Right ventricle myocardium inferior (tissue), 1 donor: ENCODE data around the gene DBX1. TPM values are rescaled to one million over a fixed set of nuclear protein-coding genes. Genes with fewer than 3 reads are reported as not detected.

ENCODE experiments used
- ATAC-seq: fragments of 200-7000 bp; cut with Tn5 transposase; one replicate; pipeline ENCODE4 v1.9.1; 2020; ENCODE audit warnings: mild to moderate bottlenecking, moderate library complexity
- DNase-seq: peaks from one replicate; pipeline ENCODE4 v3.0.0; 2021; ENCODE audit errors: missing footprints
- intact Hi-C: fragments of 100-400 bp; cut with DNase I; formaldehyde crosslinking; loops from one replicate; pipeline ENCODE4 v1.11.0; 2022
- total RNA-seq: library from RNA; stranded (reverse); fragmentation: NEBNext Ultra II Directional; extraction: Animal tissue kit (Norgen Biotek cat#: 25700); gene quantifications from one replicate; pipeline ENCODE4 v1.2.1, GENCODE V29; 2021
- donor health status: DM: no; HTN: yes; CAD: no; lungs with severe emphysema.

The DBX1 gene
- total RNA-seq, 1 donor from 2014 or later = not detected

- ATAC-seq (no peak), DNase-seq (no peak)
- intact Hi-C loops = no loop called here
Observed at GRCh38 chr11:20162824-20163782, 2.8 kb upstream of the DBX1 start.

- no peak for DNase-seq
- no peak for ATAC-seq
- intact Hi-C loops = no loop called here
Observed at GRCh38 chr11:20161923-20162744, 1.9 kb upstream of the DBX1 start.

- DNase-seq (no peak), ATAC-seq (no peak)
- intact Hi-C loops = no loop called here
Observed at GRCh38 chr11:20161230-20161918, 1.1 kb upstream of the DBX1 start.

GRCh38 chr11:20159466-20160381, 551 bp downstream of the DBX1 start:
- ATAC-seq = no peak
- intact Hi-C loops = no loop called here
- no peak for DNase-seq

GRCh38 chr11:20158597-20159257, 1.5 kb downstream of the DBX1 start:
- DNase-seq = peak; percentile 71
- peak; percentile 67 for ATAC-seq
- intact Hi-C loops = no loop called here

GRCh38 chr11:20157728-20158127, 2.5 kb downstream of the DBX1 start:
- intact Hi-C loops = no loop called here
- DNase-seq = no peak

GRCh38 chr11:20156876-20157613, 3.2 kb downstream of the DBX1 start:
- ATAC-seq = no peak
- intact Hi-C loops = no loop called here
- no peak for DNase-seq

More at GRCh38 chr11:20157728-20158127, 2.5 kb downstream of the DBX1 start:
- no peak for ATAC-seq

- intact Hi-C loops = no loop called here
- ATAC-seq (no peak), DNase-seq (no peak)
Observed at GRCh38 chr11:20156280-20156875, 3.9 kb downstream of the DBX1 start.

GRCh38 chr11:20155683-20156279, 4.5 kb downstream of the DBX1 start:
- intact Hi-C loops = no loop called here
- ATAC-seq = no peak
- DNase-seq = no peak

GRCh38 chr11:20154381-20154780, 5.9 kb downstream of the DBX1 start:
- ATAC-seq (no peak), DNase-seq (no peak)
- intact Hi-C loops = no loop called here

- DNase-seq (no peak), ATAC-seq (no peak)
- intact Hi-C loops = no loop called here
Observed at GRCh38 chr11:20138707-20139106, 21.6 kb downstream of the DBX1 start.

- intact Hi-C loops = no loop called here
- DNase-seq (no peak), ATAC-seq (no peak)
Observed at GRCh38 chr11:20137637-20138036, 22.6 kb downstream of the DBX1 start.

- intact Hi-C loops = loop anchor here (5.0 kb wide), 2 partner anchors 198 to 573 kb away; no protein-coding TSS in a partner anchor
- no peak for DNase-seq
- ATAC-seq = no peak
Observed at GRCh38 chr11:20134991-20135736, 25.1 kb downstream of the DBX1 start.

GRCh38 chr11:20132667-20133039, 27.6 kb downstream of the DBX1 start:
- ATAC-seq = no peak
- intact Hi-C loops = loop anchor here (2.0 to 5.0 kb wide), 3 partner anchors 182 to 570 kb away; no protein-coding TSS in a partner anchor
- no peak for DNase-seq
